SW 1271 (cell line): Measurements from ENCODE around the gene CALCOCO1.

ENCODE experiments used
- DNase-seq, 2 experiments: peaks; one replicate each; lab custom pipeline; 2025; lab: John Stamatoyannopoulos, UW

CALCOCO1 gene

GRCh38 chr12:53664191-53664590, 63.1 kb downstream of the CALCOCO1 start:
- no peak for DNase-seq

GRCh38 chr12:53660041-53660440, 67.2 kb downstream of the CALCOCO1 start:
- DNase-seq, result no peak

GRCh38 chr12:53659571-53659981, 67.7 kb downstream of the CALCOCO1 start:
- no peak for DNase-seq

- no peak for DNase-seq
Observed at GRCh38 chr12:53659011-53659551, 68.2 kb downstream of the CALCOCO1 start.
